Chondrocyte (in vitro differentiated cells): Measurements from ENCODE around the gene RERE. TPM values are rescaled to one million over a fixed set of nuclear protein-coding genes. Genes with fewer than 3 reads are reported as not detected.

Experiments
- DNase-seq: peaks from one replicate; pipeline ENCODE4 v3.0.0; 2021; ENCODE audit warnings: mixed read lengths, low spot score
- H3K27ac Mint-ChIP-seq: one replicate; pipeline ENCODE4 v1.8.0; 2021; ENCODE audit warnings: mild to moderate bottlenecking, moderate library complexity, mixed read lengths; ENCODE audit not compliant: unreplicated experiment
- H3K27me3 Mint-ChIP-seq: 2 replicates; pipeline ENCODE4 v1.8.0; 2021; ENCODE audit warnings: low read depth, mixed read lengths
- H3K36me3 Mint-ChIP-seq: 2 replicates; pipeline ENCODE4 v1.8.0; 2021; ENCODE audit warnings: low read depth, mixed read lengths
- H3K4me1 Mint-ChIP-seq: 2 replicates; pipeline ENCODE4 v1.8.0; 2021; ENCODE audit warnings: low read depth, mild to moderate bottlenecking, mixed read lengths
- H3K4me3 Mint-ChIP-seq: one replicate; pipeline ENCODE4 v1.8.0; 2021; ENCODE audit warnings: mild to moderate bottlenecking, moderate library complexity, mixed read lengths; ENCODE audit not compliant: unreplicated experiment
- H3K9me3 Mint-ChIP-seq: 2 replicates; pipeline ENCODE4 v1.8.0; 2021; ENCODE audit warnings: low read depth, mixed read lengths
- total RNA-seq: library from RNA; stranded (reverse); gene quantifications from 3 replicates; pipeline ENCODE4 v1.2.1, GENCODE V29; 2021
- TF ChIP-seq, protein P1 (sequence below): fragments of 200-600 bp; sonication (generic); IDR thresholded peaks from 2 replicates; pipeline ENCODE4 v1.5.0; 2021; ENCODE audit warnings: antibody characterized with exemption, mild to moderate bottlenecking, moderate library complexity

The RERE gene
- total RNA-seq, 1 donor from 2014 or later = 64.9 TPM

DNA sequence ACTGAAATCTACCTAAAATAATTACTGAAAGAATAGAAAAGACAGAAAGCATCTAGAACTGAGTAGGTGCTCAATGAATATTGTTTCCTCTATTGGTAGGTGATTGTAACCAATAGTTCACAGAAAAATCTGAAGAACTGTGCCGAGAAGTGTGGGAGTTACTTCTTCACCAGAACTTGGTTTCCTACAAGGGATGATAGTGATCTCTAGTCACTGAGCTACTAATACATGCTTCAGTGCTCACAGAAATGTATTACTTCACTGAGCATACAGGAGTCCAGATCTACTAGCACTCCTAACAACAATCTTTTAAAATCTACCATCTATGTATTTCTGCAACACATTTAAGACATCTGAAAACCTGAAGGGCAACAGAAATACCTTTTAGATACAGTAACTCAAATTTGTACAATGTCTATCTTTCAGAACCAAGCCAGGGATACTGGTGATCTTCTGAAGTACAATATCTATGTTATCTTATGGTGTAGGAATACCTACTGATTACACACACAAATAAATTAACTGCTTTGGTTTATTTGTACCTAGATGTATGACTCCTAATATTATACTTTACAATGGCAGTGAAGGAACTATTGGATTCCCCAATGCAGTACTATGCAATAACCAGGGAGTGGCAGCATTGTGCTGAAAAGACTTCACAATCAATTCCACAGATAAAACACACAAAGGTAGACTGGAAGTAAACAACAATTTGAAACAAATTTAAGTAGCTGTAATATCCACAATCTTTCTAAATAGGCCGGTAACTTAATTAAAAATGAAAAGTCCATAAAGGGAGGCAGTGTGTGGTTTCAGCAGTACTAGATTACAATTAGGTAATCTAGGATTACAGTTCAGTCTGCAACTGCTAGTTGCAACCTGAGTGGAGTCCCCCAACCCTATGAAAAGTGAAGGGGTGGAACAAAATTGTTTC lies 256.6 kb downstream of the RERE start:
- peaks cover 18% of the 10 kb centered on the region for H3K4me1 Mint-ChIP-seq
- no peak overlapping the region for H3K27ac Mint-ChIP-seq
- no peaks in the 10 kb centered on the region for H3K36me3 Mint-ChIP-seq
- no peak overlapping the region for H3K4me3 Mint-ChIP-seq
- H3K27me3 Mint-ChIP-seq = no peaks in the 10 kb centered on the region
- TF ChIP-seq, protein P1, sequence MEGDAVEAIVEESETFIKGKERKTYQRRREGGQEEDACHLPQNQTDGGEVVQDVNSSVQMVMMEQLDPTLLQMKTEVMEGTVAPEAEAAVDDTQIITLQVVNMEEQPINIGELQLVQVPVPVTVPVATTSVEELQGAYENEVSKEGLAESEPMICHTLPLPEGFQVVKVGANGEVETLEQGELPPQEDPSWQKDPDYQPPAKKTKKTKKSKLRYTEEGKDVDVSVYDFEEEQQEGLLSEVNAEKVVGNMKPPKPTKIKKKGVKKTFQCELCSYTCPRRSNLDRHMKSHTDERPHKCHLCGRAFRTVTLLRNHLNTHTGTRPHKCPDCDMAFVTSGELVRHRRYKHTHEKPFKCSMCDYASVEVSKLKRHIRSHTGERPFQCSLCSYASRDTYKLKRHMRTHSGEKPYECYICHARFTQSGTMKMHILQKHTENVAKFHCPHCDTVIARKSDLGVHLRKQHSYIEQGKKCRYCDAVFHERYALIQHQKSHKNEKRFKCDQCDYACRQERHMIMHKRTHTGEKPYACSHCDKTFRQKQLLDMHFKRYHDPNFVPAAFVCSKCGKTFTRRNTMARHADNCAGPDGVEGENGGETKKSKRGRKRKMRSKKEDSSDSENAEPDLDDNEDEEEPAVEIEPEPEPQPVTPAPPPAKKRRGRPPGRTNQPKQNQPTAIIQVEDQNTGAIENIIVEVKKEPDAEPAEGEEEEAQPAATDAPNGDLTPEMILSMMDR = peak; percentile 99
- no peaks in the 10 kb centered on the region for H3K9me3 Mint-ChIP-seq
- no peak for DNase-seq

DNA sequence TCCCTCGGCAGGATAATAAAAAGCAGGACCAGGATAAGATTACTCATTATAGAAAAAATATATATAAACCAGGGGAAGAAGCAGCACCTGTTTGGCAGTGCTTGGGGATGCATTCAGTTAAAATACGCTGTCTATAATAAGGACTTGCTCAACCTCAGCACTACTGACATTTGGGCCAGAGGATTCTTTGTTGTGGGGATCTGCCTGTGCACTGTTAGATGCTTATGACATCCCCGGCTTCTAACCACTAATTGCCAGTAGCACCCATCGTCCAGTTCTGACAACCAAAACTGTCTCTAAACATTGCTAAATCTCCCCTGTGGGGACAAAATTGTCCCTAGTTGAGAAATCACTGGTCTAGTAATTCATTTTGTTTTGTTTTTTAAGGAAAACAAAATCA lies 257.4 kb downstream of the RERE start:
- no peaks in the 10 kb centered on the region for H3K9me3 Mint-ChIP-seq
- peaks cover 23% of the 10 kb centered on the region for H3K4me1 Mint-ChIP-seq
- DNase-seq = no peak
- no peak overlapping the region for H3K4me3 Mint-ChIP-seq
- H3K36me3 Mint-ChIP-seq = peaks cover under 1% of the 10 kb centered on the region
- TF ChIP-seq, protein P1 = no peak
- H3K27me3 Mint-ChIP-seq = no peaks in the 10 kb centered on the region
- H3K27ac Mint-ChIP-seq = no peak overlapping the region

GRCh38 chr1:8555582-8555981 lies 261.9 kb downstream of the RERE start:
- TF ChIP-seq, protein P1 = no peak
- peaks cover 7% of the 10 kb centered on the region for H3K4me1 Mint-ChIP-seq

DNA sequence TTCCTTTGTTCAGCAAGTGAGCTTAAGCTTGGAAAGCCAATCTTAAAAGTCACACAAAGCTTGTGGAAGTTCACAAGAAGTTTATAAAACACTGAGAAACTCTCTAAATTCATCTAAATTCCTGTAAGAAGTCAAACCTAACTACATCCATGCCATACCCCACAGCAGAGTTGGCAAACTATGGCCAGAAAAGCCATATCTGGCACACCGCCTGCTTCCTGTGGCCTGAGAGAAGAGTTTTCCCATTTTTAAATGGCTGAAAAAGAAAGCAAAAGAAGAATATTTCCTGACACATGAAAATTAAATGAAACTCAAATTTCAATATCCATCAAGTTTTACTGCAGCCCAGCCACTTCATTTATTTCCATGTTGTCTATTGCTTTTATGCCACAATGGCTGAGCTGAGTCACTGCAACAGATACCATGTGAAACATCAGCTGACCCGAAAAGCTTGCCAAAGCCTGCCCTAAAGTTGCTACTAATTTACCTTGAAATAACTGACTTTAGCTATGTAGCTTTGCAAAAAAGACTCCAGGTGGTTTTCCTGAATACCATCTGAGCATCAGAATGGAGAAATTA lies 262.4 kb downstream of the RERE start:
- Mint-ChIP-seq H3K27ac (peak overlapping the region; percentile 70), H3K27me3 (no peaks in the 10 kb centered on the region), H3K4me3 (no peak overlapping the region), H3K9me3 (no peaks in the 10 kb centered on the region), H3K36me3 (peaks cover 4% of the 10 kb centered on the region), H3K4me1 (peaks cover 7% of the 10 kb centered on the region)
- TF ChIP-seq, protein P1 = no peak
- no peak for DNase-seq

More at GRCh38 chr1:8555582-8555981, 261.9 kb downstream of the RERE start:
- no peak for DNase-seq
- no peaks in the 10 kb centered on the region for H3K9me3 Mint-ChIP-seq
- H3K27me3 Mint-ChIP-seq = no peaks in the 10 kb centered on the region
- H3K4me3 Mint-ChIP-seq = no peak overlapping the region
- H3K27ac Mint-ChIP-seq = no peak overlapping the region
- peaks cover 3% of the 10 kb centered on the region for H3K36me3 Mint-ChIP-seq

DNA sequence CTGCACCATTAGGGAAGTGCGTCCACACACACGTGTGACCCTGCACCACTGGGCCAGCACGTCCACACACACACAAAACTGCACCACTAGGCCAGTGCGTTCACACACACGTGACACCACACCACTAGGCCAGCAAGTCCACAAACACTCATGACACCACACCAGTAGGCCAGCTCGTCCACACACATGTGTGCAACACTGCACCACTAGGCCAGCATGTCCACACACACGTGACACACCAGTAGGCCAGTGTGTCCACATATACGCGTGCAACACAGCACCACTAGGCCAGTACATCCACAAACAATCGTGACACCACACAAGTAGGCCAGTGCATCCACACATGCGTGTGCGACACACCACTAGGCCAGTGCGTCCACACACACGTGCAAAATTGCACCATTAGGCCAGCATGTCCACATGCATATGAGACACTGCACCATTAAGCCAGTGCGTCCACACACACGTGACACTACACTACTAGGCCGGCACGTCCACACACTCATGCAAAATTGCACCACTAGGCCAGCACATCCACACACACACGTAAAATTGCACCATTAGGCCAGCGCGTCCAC lies 264.5 kb downstream of the RERE start:
- Mint-ChIP-seq H3K27ac (no peak overlapping the region), H3K9me3 (no peaks in the 10 kb centered on the region), H3K4me1 (peaks cover 7% of the 10 kb centered on the region), H3K4me3 (no peak overlapping the region), H3K36me3 (peaks cover 4% of the 10 kb centered on the region), H3K27me3 (no peaks in the 10 kb centered on the region)
- DNase-seq = no peak
- TF ChIP-seq, protein P1 = no peak
